ENCODE results near the gene SRRM5.
"Not testable (repeated sequence)": the region's sequence is repeated elsewhere in the genome, so short reads cannot be mapped to it uniquely, and the experiment has no call there.

The SRRM5 gene

GRCh38 chr19:43616954-43617353, 5.1 kb downstream of the SRRM5 start:
- DNase-seq = no peak

GRCh38 chr19:43618921-43619261, 7.0 kb downstream of the SRRM5 start:
- DNase-seq = peak in 1 of 3 donors; percentile 30

GRCh38 chr19:43619262-43620060, 7.6 kb downstream of the SRRM5 start, which contains the start of gene ZNF428:
Gene ZNF428, minus strand, starts transcription at chr19:43619629. Its CDS starts 5,325 bp downstream, at chr19:43614304.
- peak; percentile 94 to 95 (median 94) for DNase-seq

GRCh38 chr19:43620061-43621001, 8.4 kb downstream of the SRRM5 start:
- no peak for DNase-seq

GRCh38 chr19:43622070-43622469, 10.2 kb downstream of the SRRM5 start:
- no peak for DNase-seq

GRCh38 chr19:43622956-43623355, 11.1 kb downstream of the SRRM5 start:
- DNase-seq = no peak

- no peak for DNase-seq
Observed at GRCh38 chr19:43623889-43624670, 12.2 kb downstream of the SRRM5 start.

- DNase-seq = peak; percentile 47 to 79 (median 65)
Observed at GRCh38 chr19:43624933-43625332, 13.0 kb downstream of the SRRM5 start.

- peak; percentile 40 to 74 (median 52) for DNase-seq
Observed at GRCh38 chr19:43625918-43626579, 14.2 kb downstream of the SRRM5 start.

- no peak for DNase-seq
Observed at GRCh38 chr19:43626838-43627237, 14.9 kb downstream of the SRRM5 start.

- no peak for DNase-seq
Observed at GRCh38 chr19:43628646-43629326, 16.9 kb downstream of the SRRM5 start.

GRCh38 chr19:43631491-43631890, 19.6 kb downstream of the SRRM5 start:
- DNase-seq = no peak

GRCh38 chr19:43633520-43633919, 21.6 kb downstream of the SRRM5 start:
- no peak for DNase-seq

GRCh38 chr19:43634068-43634467, 22.2 kb downstream of the SRRM5 start:
- no peak for DNase-seq

GRCh38 chr19:43634506-43634871, 22.6 kb downstream of the SRRM5 start:
- DNase-seq = no peak

- DNase-seq = no peak
Observed at GRCh38 chr19:43634872-43635560, 23.1 kb downstream of the SRRM5 start.

- DNase-seq = not testable (repeated sequence)
Observed at GRCh38 chr19:43635561-43635940, 23.7 kb downstream of the SRRM5 start.

- no peak for DNase-seq
Observed at GRCh38 chr19:43636121-43636683, 24.3 kb downstream of the SRRM5 start.

GRCh38 chr19:43638214-43638994, 26.5 kb downstream of the SRRM5 start:
- DNase-seq = no peak

- DNase-seq = no peak
Observed at GRCh38 chr19:43638995-43639518, 27.2 kb downstream of the SRRM5 start.

Data from suppressor macrophage treated with lipopolysaccharide for 1 hour (primary cell).